HG03457 (cell line): Measurements from ENCODE around the gene RALGAPB.

Experiments
- ATAC-seq: cut with Tn5 transposase; IDR thresholded peaks from one replicate; pipeline ENCODE4 v1.9.1; 2021; ENCODE audit warnings: moderate number of reproducible peaks; ENCODE audit not compliant: unreplicated experiment

The RALGAPB gene

GRCh38 chr20:38603286-38603685 is 130.6 kb downstream of the RALGAPB start:
- no peak for ATAC-seq

GRCh38 chr20:38604873-38605303 is 132.2 kb downstream of the RALGAPB start:
- no peak for ATAC-seq

- ATAC-seq: no peak
These were observed 134.7 kb downstream of the RALGAPB start for GRCh38 chr20:38607351-38607750.

GRCh38 chr20:38608188-38608587 is 135.5 kb downstream of the RALGAPB start:
- no peak for ATAC-seq

GRCh38 chr20:38609815-38610214 is 137.2 kb downstream of the RALGAPB start:
- ATAC-seq: no peak

GRCh38 chr20:38610521-38610920 is 137.9 kb downstream of the RALGAPB start:
- no peak for ATAC-seq

GRCh38 chr20:38612751-38613515 is 140.3 kb downstream of the RALGAPB start:
- ATAC-seq: no peak

- no peak for ATAC-seq
These were observed 142.6 kb downstream of the RALGAPB start for GRCh38 chr20:38615283-38615682.

- no peak for ATAC-seq
These were observed 143.8 kb downstream of the RALGAPB start for GRCh38 chr20:38616457-38616856.

- ATAC-seq: no peak
These were observed 144.6 kb downstream of the RALGAPB start for GRCh38 chr20:38617011-38617829.

GRCh38 chr20:38617830-38618196 is 145.2 kb downstream of the RALGAPB start:
- ATAC-seq: no peak

- no peak for ATAC-seq
These were observed 147.8 kb downstream of the RALGAPB start for GRCh38 chr20:38620441-38620840.

- no peak for ATAC-seq
These were observed 150.4 kb downstream of the RALGAPB start for GRCh38 chr20:38623061-38623460.

GRCh38 chr20:38624084-38624483 is 151.4 kb downstream of the RALGAPB start:
- no peak for ATAC-seq

- ATAC-seq: no peak
These were observed 153.3 kb downstream of the RALGAPB start for GRCh38 chr20:38625896-38626295.

- no peak for ATAC-seq
These were observed 154.4 kb downstream of the RALGAPB start for GRCh38 chr20:38626921-38627659.
